Neural progenitor cell (in vitro differentiated cells): ENCODE measurements around the gene ABLIM2. TPM values are rescaled to one million over a fixed set of nuclear protein-coding genes. Genes with fewer than 3 reads are reported as not detected.

ENCODE experiments used
- DNase-seq: peaks from one replicate; pipeline ENCODE4 v3.0.0-alpha.2; 2016; ENCODE audit warnings: low spot score
- H2AFZ ChIP-seq: fragments of 200-600 bp; sonication (generic); replicated peaks from 2 replicates; pipeline ENCODE4 v1.6.1; 2016; ENCODE audit warnings: antibody characterized with exemption
- H3F3A ChIP-seq: fragments of 200-600 bp; sonication (generic); 2 replicates; pipeline ENCODE4 v1.6.1; 2016; ENCODE audit warnings: antibody characterized with exemption, low read depth
- H3K27ac ChIP-seq: fragments of 200-600 bp; sonication (generic); 2 replicates; pipeline ENCODE4 v1.5.1; 2016; ENCODE audit warnings: mild to moderate bottlenecking
- H3K27me3 ChIP-seq: fragments of 200-600 bp; sonication (generic); 2 replicates; pipeline ENCODE4 v1.6.1; 2016; ENCODE audit warnings: mild to moderate bottlenecking, moderate library complexity
- H3K36me3 ChIP-seq: fragments of 200-600 bp; sonication (generic); 2 replicates; pipeline ENCODE4 v1.5.1; 2016
- H3K4me1 ChIP-seq: fragments of 200-600 bp; sonication (generic); 2 replicates; pipeline ENCODE4 v1.6.1; 2016; ENCODE audit warnings: mixed run types
- H3K4me2 ChIP-seq: fragments of 200-600 bp; sonication (generic); 2 replicates; pipeline ENCODE4 v1.6.1; 2016
- H3K4me3 ChIP-seq: fragments of 200-600 bp; sonication (generic); 2 replicates; pipeline ENCODE4 v1.5.1; 2016
- H3K79me2 ChIP-seq: fragments of 200-600 bp; sonication (generic); 2 replicates; pipeline ENCODE4 v1.6.1; 2016; ENCODE audit warnings: low read depth
- H3K9ac ChIP-seq: fragments of 200-600 bp; sonication (generic); 2 replicates; pipeline ENCODE4 v1.6.1; 2016
- H3K9me3 ChIP-seq: fragments of 200-600 bp; sonication (generic); 2 replicates; pipeline ENCODE4 v1.5.1; 2016; ENCODE audit warnings: low read depth
- H4K20me1 ChIP-seq: fragments of 200-600 bp; sonication (generic); 2 replicates; pipeline ENCODE4 v1.6.1; 2016; ENCODE audit warnings: low read depth
- H3K27ac Mint-ChIP-seq: 3 replicates; pipeline ENCODE4 v1.8.0; 2021; ENCODE audit warnings: mixed read lengths
- H3K27me3 Mint-ChIP-seq: 2 replicates; pipeline ENCODE4 v1.8.0; 2022; ENCODE audit warnings: low read depth, mild to moderate bottlenecking, inconsistent platforms, moderate library complexity, mixed read lengths; ENCODE audit not compliant: insufficient read depth
- H3K36me3 Mint-ChIP-seq: 3 replicates; pipeline ENCODE4 v1.8.0; 2021; ENCODE audit warnings: mixed read lengths
- H3K4me1 Mint-ChIP-seq: 3 replicates; pipeline ENCODE4 v1.8.0; 2021; ENCODE audit warnings: mixed read lengths
- H3K4me3 Mint-ChIP-seq: 3 replicates; pipeline ENCODE4 v1.8.0; 2021; ENCODE audit warnings: mild to moderate bottlenecking, moderate library complexity, mixed read lengths
- H3K9me3 Mint-ChIP-seq: 3 replicates; pipeline ENCODE4 v1.8.0; 2020; ENCODE audit warnings: mixed read lengths
- CTCF ChIP-seq: fragments of 200-600 bp; sonication (generic); IDR thresholded peaks from 2 replicates; pipeline ENCODE4 v1.5.1; 2017; ENCODE audit warnings: antibody characterized with exemption, mild to moderate bottlenecking
- EZH2 ChIP-seq: fragments of 200-600 bp; sonication (generic); IDR thresholded peaks from 2 replicates; pipeline ENCODE4 v1.6.1; 2017; ENCODE audit warnings: antibody characterized with exemption, mild to moderate bottlenecking, moderate library complexity
- EZH2phosphoT487 ChIP-seq: fragments of 200-600 bp; sonication (generic); IDR thresholded peaks from 2 replicates; pipeline ENCODE4 v1.6.1; 2017; ENCODE audit warnings: antibody characterized with exemption
- total RNA-seq: library from RNA; depleted of rRNA; stranded (reverse); fragments of >200 nt; gene quantifications from 2 replicates; pipeline ENCODE4 v1.2.3, GENCODE V29; 2015; ENCODE audit warnings: low replicate concordance

ABLIM2 gene
- total RNA-seq, 1 donor from 2014 or later: 0.24 TPM

GRCh38 chr4:8025668-8026067, 132.9 kb downstream of the ABLIM2 start:
- DNase-seq: no peak
- Histone ChIP-seq H3K4me1 (no peaks in the 10 kb centered on the region), H3K4me3 (no peak overlapping the region), H4K20me1 (no peaks in the 10 kb centered on the region), H3K4me2 (no peak overlapping the region), H3K36me3 (no peaks in the 10 kb centered on the region), H3K79me2 (no peaks in the 10 kb centered on the region), H3K9ac (no peak overlapping the region), H3F3A (no peaks in the 10 kb centered on the region), H3K9me3 (no peaks in the 10 kb centered on the region), H3K27me3 (no peaks in the 10 kb centered on the region), H2AFZ (no peak overlapping the region), H3K27ac (no peak overlapping the region)
- Mint-ChIP-seq H3K27me3 (peaks cover 7% of the 10 kb centered on the region), H3K36me3 (no peaks in the 10 kb centered on the region), H3K4me3 (no peak overlapping the region), H3K9me3 (no peaks in the 10 kb centered on the region), H3K27ac (peak overlapping the region; percentile 29), H3K4me1 (peaks cover 6% of the 10 kb centered on the region)
- TF ChIP-seq EZH2phosphoT487 (no peak), CTCF (no peak), EZH2 (no peak)

- no peak overlapping the region for H2AFZ ChIP-seq
- Mint-ChIP-seq H3K9me3 (no peaks in the 10 kb centered on the region), H3K27me3 (peaks cover 8% of the 10 kb centered on the region)
These were observed 134.4 kb downstream of the ABLIM2 start for GRCh38 chr4:8024073-8024786.

GRCh38 chr4:8023696-8024033, 134.9 kb downstream of the ABLIM2 start:
- Histone ChIP-seq H3K79me2 (no peaks in the 10 kb centered on the region), H3K9ac (no peak overlapping the region), H3K4me1 (peaks cover 6% of the 10 kb centered on the region), H3F3A (no peaks in the 10 kb centered on the region), H3K27me3 (no peaks in the 10 kb centered on the region), H2AFZ (no peak overlapping the region), H3K4me3 (no peak overlapping the region), H3K36me3 (no peaks in the 10 kb centered on the region), H3K4me2 (no peak overlapping the region), H3K27ac (no peak overlapping the region), H4K20me1 (no peaks in the 10 kb centered on the region), H3K9me3 (no peaks in the 10 kb centered on the region)
- Mint-ChIP-seq H3K36me3 (no peaks in the 10 kb centered on the region), H3K9me3 (no peaks in the 10 kb centered on the region), H3K4me1 (peaks cover 15% of the 10 kb centered on the region), H3K27ac (peak overlapping the region; percentile 60), H3K27me3 (peaks cover 9% of the 10 kb centered on the region), H3K4me3 (no peak overlapping the region)
- TF ChIP-seq CTCF (no peak), EZH2 (no peak), EZH2phosphoT487 (no peak)
- no peak for DNase-seq

More at GRCh38 chr4:8024073-8024786, 134.4 kb downstream of the ABLIM2 start:
- Histone ChIP-seq H3K4me2 (no peak overlapping the region), H3K27me3 (no peaks in the 10 kb centered on the region), H4K20me1 (no peaks in the 10 kb centered on the region), H3K9ac (no peak overlapping the region), H3K79me2 (no peaks in the 10 kb centered on the region), H3K36me3 (no peaks in the 10 kb centered on the region), H3K4me3 (no peak overlapping the region), H3K9me3 (no peaks in the 10 kb centered on the region), H3K27ac (no peak overlapping the region), H3F3A (no peaks in the 10 kb centered on the region), H3K4me1 (peaks cover 6% of the 10 kb centered on the region)
- no peak for DNase-seq
- Mint-ChIP-seq H3K36me3 (no peaks in the 10 kb centered on the region), H3K27ac (no peak overlapping the region), H3K4me1 (peaks cover 13% of the 10 kb centered on the region), H3K4me3 (no peak overlapping the region)
- no peak for TF ChIP-seq EZH2phosphoT487
- TF ChIP-seq CTCF: no peak
- no peak for TF ChIP-seq EZH2
